Adipocyte (in vitro differentiated cells): ENCODE results near the gene PIRT.

Experiments
- DNase-seq: peaks from one replicate; pipeline ENCODE4 v3.0.0-alpha.2; 2015; ENCODE audit warnings: low read depth
- H3K27me3 ChIP-seq: replicated peaks from 2 replicates; pipeline ENCODE4 v1.7.0; 2013; ENCODE audit warnings: mild to moderate bottlenecking, low read length, moderate library complexity; ENCODE audit not compliant: control insufficient read depth, insufficient read depth
- H3K36me3 ChIP-seq: 2 replicates; pipeline ENCODE4 v1.7.0; 2013; ENCODE audit warnings: low read length, mild to moderate bottlenecking, moderate library complexity; ENCODE audit not compliant: control insufficient read depth, insufficient read depth, severe bottlenecking
- H3K4me1 ChIP-seq: 2 replicates; pipeline ENCODE4 v1.7.0; 2013; ENCODE audit warnings: mild to moderate bottlenecking, low read length, moderate library complexity; ENCODE audit not compliant: control insufficient read depth, insufficient read depth
- H3K4me3 ChIP-seq: 2 replicates; pipeline ENCODE4 v1.7.0; 2013; ENCODE audit warnings: mild to moderate bottlenecking, low read length, moderate library complexity
- H3K9ac ChIP-seq: 2 replicates; pipeline ENCODE4 v1.7.0; 2013; ENCODE audit warnings: mild to moderate bottlenecking, low read length, moderate library complexity
- H3K9me3 ChIP-seq: 2 replicates; pipeline ENCODE4 v1.7.0; 2013; ENCODE audit warnings: mild to moderate bottlenecking, low read length, moderate library complexity; ENCODE audit not compliant: control insufficient read depth

Gene PIRT

DNA sequence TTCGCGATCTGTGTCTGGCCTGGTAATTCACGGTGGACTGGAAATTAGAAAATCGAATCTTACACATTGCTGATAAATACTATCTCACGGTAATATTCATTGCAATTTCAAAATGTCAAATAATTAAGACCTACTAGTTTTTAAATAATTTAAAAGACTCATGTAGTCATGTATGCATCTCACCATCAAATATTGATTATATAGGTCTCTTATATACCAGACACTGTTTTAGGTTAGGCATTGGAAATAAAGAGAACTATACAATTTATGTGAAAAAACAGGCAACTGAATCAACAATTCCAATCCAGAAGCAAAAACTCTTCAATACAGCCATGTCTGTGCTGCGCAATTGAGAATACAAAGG lies 7.5 kb upstream of the PIRT start:
- Histone ChIP-seq H3K27me3 (peaks cover 10% of the 10 kb centered on the region), H3K9me3 (peaks cover 14% of the 10 kb centered on the region), H3K4me3 (no peak overlapping the region), H3K4me1 (peaks cover 9% of the 10 kb centered on the region), H3K36me3 (no peaks in the 10 kb centered on the region), H3K9ac (peak overlapping the region; percentile 66)
- no peak for DNase-seq

DNA sequence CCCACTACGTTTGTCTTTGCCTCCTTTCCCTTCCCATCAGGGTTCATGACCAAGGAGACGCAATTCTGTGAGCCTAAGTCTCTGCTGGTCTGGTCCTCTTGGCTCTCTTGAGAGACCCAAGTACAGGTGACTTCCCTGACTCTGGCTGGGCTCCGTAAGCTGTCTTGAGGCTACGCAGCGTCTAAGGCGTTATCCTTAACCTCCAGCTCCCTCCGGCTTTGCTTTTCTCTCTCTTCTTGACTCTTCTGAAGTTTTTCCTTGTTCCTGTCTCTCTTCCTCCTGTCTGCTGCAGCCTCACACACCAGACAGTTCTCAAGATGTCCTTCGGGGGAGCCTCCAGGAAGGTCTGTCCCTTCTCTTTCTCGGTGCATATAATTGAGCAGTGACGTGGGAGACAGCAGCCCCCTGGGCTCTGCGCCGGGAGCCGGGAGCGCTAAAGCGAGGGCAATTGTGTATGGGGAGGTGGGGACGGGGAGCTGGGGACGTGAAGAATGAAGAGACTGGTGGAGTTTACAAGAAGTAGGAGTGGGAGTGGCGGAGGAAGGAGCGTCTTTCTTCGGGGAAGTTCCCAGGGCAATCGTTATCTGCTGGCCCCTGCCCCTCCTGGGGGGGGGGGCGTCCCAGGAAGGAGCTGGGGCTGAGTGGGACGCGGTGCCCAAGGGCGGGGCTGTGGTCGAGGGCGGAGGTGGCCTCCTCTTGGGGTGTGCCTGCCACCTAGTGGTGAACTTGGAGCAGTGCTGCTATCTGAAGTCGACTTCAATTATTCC lies 6.9 kb upstream of the PIRT start:
- peaks cover 14% of the 10 kb centered on the region for H3K9me3 ChIP-seq
- peak overlapping the region; percentile 66 for H3K9ac ChIP-seq
- H3K4me3 ChIP-seq, result peak overlapping the region; percentile 81
- H3K27me3 ChIP-seq, result peaks cover 10% of the 10 kb centered on the region
- DNase-seq, result peak; percentile 85
- H3K4me1 ChIP-seq, result peaks cover 9% of the 10 kb centered on the region
- H3K36me3 ChIP-seq, result no peaks in the 10 kb centered on the region

DNA sequence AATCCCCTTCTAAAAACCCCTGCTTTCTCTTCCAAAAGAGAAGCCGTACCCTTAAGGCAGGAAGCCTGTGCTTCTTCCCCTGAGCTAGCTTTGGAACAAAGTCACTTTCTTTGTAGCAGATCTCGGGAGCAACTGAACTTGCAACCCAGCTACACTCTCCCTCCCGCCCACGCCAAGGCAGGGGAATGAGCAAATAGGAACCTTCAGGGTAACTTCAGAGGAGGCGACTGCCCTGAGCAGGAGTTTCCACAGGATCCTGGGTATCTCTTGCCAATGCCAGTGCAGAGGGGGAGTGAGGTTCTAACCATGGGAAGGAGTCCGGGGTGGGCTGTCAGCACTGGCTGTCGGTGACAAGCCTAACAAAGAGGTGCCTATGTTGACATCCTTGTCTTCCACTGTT lies 5.9 kb upstream of the PIRT start:
- no peak overlapping the region for H3K9ac ChIP-seq
- DNase-seq, result peak; percentile 2
- H3K27me3 ChIP-seq, result peaks cover 15% of the 10 kb centered on the region
- peaks cover 9% of the 10 kb centered on the region for H3K4me1 ChIP-seq
- H3K9me3 ChIP-seq, result peaks cover 11% of the 10 kb centered on the region
- H3K36me3 ChIP-seq, result no peaks in the 10 kb centered on the region
- no peak overlapping the region for H3K4me3 ChIP-seq

DNA sequence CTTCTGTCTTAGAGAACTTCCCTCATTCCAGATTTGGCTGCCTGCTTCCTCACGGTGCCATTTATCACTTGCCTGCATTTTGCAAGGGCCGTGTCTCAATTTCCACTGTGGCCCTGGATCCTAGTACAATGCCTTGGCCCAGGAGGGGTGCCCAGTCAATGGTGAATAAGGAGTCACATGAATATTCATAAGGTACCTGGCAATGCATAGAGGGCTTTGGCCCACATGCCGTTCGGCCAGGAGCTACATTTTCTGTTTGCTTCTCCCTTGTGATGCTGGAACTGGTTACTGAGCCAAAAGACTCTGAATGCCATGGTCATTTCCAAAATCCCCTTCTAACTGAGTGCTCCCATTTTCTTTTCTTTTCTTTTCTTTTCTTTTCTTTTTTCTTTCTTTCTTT lies 4.8 kb upstream of the PIRT start:
- no peak overlapping the region for H3K4me3 ChIP-seq
- H3K4me1 ChIP-seq, result peaks cover 9% of the 10 kb centered on the region
- no peak for DNase-seq
- H3K9ac ChIP-seq, result no peak overlapping the region
- peaks cover 17% of the 10 kb centered on the region for H3K27me3 ChIP-seq
- peaks cover 5% of the 10 kb centered on the region for H3K9me3 ChIP-seq
- no peaks in the 10 kb centered on the region for H3K36me3 ChIP-seq

DNA sequence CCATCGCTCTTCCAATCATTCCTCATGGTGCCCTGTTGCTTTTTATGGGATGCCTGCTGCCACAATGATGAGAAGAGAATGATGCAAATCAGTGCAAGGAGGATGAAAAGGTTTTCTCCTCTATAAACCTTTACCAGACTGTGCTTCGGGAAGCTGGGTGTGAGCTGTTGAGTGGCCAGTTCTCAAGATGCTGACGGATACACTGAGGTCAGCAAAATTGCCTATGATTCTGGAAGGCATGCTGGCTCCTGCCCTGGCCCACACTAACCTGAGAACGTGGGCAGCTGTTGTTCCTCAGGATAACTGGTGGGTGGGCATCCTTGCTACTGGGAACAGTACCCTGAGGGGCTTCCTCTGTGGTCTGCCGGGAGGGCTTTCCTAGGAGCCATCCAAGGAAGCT lies 795 bp upstream of the PIRT start:
- H3K9ac ChIP-seq, result no peak overlapping the region
- H3K4me1 ChIP-seq, result peaks cover 1% of the 10 kb centered on the region
- H3K9me3 ChIP-seq, result no peaks in the 10 kb centered on the region
- no peak for DNase-seq
- no peak overlapping the region for H3K4me3 ChIP-seq
- peaks cover 14% of the 10 kb centered on the region for H3K27me3 ChIP-seq
- H3K36me3 ChIP-seq, result no peaks in the 10 kb centered on the region

DNA sequence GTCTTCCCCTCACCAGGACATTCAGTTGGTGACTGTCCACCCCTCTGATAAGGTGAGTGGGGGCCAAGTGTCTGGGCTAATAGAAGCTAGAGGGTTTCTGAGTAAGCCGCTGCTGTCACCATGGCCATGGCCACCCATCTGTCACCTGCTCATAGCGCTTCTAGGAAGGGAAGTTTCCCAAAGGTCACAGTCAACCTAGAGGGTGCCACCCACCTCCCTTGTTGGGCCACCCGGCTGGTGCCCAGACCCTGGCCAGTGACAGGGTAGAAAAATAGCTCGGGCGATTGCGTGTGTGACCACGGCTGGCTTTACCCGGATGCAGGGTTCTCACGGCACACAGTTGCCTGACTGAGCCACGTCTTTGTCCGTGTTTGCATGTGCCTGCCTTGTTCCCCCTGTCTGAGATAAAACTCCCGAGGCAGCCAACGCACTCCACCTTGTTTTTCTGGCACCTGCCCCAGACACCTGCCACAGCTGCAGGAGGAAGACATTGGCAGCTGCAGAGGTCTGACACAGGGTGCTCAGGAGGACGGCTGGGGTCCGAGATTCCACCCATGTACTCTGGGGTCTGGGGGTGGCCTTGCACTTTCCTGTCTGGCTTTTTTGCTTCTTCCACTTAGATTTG lies 809 bp downstream of the PIRT start:
- DNase-seq, result no peak
- no peaks in the 10 kb centered on the region for H3K4me1 ChIP-seq
- no peak overlapping the region for H3K4me3 ChIP-seq

DNA sequence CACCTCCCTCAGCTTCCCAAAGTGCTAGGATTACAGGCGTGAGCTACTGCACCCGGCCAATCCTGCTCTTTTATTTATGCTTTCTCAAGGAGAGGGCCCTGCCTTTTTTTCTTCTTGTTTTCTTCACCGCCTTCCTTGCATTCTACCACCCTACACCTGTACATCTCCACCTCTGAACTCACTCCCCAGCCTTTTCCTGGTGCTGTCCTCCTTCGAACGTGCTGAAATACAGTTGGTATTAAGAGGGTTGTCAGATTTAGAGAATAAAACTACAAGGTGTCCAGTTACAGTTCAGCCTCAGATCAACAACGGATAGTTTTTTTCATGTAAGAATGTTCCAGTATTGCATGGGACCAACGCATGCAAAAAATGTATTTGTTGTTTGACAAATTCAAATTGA lies 1.7 kb downstream of the PIRT start:
- Histone ChIP-seq H3K4me1 (no peaks in the 10 kb centered on the region), H3K4me3 (no peak overlapping the region), H3K9me3 (no peaks in the 10 kb centered on the region), H3K36me3 (no peaks in the 10 kb centered on the region), H3K9ac (no peak overlapping the region), H3K27me3 (peaks cover 10% of the 10 kb centered on the region)
- DNase-seq, result no peak

More for the DNA sequence above, 809 bp downstream of the PIRT start:
- Histone ChIP-seq H3K9ac (no peak overlapping the region), H3K27me3 (peaks cover 10% of the 10 kb centered on the region), H3K9me3 (no peaks in the 10 kb centered on the region), H3K36me3 (no peaks in the 10 kb centered on the region)

DNA sequence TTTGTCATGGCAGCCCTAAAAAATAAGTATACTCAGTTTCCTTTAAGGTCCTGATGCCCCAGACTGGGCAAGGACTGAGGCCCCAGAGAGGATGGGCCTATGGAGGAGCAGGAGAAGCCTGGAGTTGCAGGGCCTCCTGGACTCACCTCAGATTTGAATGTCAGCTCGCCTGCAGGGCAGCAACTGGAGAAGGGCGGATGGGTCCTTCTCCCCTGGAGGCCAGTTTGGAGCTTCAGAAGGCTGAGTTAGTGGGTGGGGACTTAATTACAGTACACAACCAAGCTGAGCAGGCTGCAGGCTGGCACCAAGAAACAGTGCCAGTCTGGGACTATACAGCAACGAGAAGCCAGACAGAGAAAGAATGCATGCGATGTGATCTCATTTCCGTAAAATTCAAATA lies 6.2 kb downstream of the PIRT start:
- no peaks in the 10 kb centered on the region for H3K36me3 ChIP-seq
- H3K4me1 ChIP-seq, result no peaks in the 10 kb centered on the region
- H3K27me3 ChIP-seq, result peaks cover 12% of the 10 kb centered on the region
- no peak overlapping the region for H3K9ac ChIP-seq
- no peak for DNase-seq
- no peaks in the 10 kb centered on the region for H3K9me3 ChIP-seq
- H3K4me3 ChIP-seq, result no peak overlapping the region

DNA sequence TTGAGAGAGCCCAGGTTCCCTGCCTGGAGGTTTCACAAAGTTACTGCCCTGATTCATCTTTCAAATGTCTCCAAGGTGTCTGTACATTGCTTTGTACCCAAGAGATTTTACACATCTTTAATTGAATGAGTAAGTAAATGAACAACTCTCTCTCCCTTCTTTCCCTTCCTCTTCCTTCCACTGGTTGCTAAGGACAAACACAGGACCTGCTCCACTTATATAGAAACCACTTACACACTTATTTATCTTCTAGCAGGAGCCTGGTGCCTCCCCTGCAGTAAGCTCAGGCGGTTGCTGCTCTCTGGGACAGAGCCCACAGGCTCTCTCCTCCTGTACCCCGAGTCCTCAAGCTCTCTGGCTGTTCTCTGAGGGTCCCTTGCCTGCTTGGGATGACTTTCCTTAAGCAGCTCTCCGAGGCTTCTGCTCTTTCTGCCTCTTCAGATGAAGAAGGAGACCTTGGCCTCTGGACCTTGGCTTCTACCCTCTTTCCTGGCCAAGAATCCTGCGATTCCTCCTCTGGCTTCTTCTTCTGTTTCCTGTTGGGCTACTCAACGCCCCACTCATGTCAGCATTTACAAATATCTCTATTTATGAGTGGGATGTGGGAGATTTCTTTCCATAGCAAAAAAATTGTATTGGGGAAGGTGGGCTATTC lies 9.9 kb downstream of the PIRT start:
- Histone ChIP-seq H3K27me3 (peaks cover 16% of the 10 kb centered on the region), H3K4me3 (no peak overlapping the region), H3K9ac (no peak overlapping the region), H3K36me3 (no peaks in the 10 kb centered on the region), H3K9me3 (no peaks in the 10 kb centered on the region), H3K4me1 (no peaks in the 10 kb centered on the region)
- no peak for DNase-seq

DNA sequence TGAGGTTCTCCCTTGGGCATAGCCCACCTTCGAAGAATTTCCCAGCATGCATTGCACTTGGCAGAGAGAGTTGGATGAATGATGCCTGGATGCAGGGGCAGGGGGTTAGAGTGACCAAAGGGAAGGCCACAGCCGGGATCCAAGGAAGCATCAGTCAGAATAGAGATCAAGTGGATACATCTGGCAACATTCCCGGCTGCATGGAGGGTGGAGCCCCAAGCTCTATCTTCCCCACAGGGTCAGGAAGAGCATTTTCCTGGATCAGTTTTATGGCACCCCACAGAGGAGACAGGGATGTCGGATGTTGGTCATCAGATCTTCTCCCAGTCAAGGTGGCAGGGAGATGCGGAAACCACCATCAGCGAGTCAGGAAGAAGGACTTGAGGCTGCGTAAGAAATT lies 13.0 kb downstream of the PIRT start:
- Histone ChIP-seq H3K9ac (no peak overlapping the region), H3K9me3 (no peaks in the 10 kb centered on the region), H3K4me1 (no peaks in the 10 kb centered on the region), H3K4me3 (no peak overlapping the region), H3K36me3 (no peaks in the 10 kb centered on the region), H3K27me3 (peaks cover 20% of the 10 kb centered on the region)
- no peak for DNase-seq

DNA sequence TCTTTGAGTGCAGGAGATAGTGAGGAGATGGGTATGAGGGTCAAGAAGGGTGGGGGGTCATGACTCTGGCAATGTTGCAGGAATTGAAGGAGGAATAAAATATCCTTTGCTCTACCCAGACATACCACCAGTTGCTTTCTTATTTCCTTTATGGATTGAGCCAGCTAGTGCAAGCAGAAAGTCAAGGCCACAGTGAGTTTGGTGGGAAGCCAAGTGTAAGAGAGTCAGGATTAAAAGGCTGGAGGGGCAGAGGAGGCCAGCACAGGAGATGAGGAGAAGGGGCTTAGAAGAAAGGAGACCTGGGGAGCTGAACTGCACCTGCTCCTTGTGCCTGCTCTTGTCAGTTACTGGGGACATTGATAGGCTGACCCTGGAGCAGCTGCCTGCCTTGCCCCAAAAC lies 16.1 kb downstream of the PIRT start:
- H3K9ac ChIP-seq, result no peak overlapping the region
- no peaks in the 10 kb centered on the region for H3K36me3 ChIP-seq
- no peak for DNase-seq
- H3K4me1 ChIP-seq, result no peaks in the 10 kb centered on the region
- H3K9me3 ChIP-seq, result no peaks in the 10 kb centered on the region
- peaks cover 15% of the 10 kb centered on the region for H3K27me3 ChIP-seq
- no peak overlapping the region for H3K4me3 ChIP-seq
